ENCODE measurements around the gene EVI5L.

Gene EVI5L

DNA sequence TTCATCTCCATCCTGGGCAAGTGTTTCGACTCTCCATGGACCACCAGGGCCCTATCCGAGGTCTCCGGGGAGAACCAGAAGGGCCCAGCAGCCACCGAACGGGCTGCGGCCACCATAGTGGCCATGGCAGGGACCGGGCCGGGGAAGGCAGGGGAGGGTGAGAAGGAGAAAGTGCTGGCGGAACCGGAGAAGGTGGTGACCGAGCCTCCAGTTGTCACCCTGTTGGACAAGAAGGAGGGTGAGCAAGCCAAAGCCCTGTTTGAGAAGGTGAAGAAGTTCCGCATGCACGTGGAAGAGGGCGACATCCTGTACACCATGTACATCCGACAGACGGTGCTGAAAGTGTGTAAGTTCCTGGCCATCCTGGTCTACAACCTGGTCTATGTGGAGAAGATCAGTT, 68.9 kb downstream of the EVI5L start:
- H3K4me3 ChIP-seq (ENCODE audit: low read length, poor library complexity, severe bottlenecking): no peak overlapping the region
- H3K79me2 ChIP-seq (ENCODE audit: insufficient read depth, low read length): peaks cover 9% of the 10 kb centered on the region
- no peak overlapping the region for H2AFZ ChIP-seq (ENCODE audit: low read length)
- no peaks in the 10 kb centered on the region for H3F3A ChIP-seq (ENCODE audit: low read depth)
- no peaks in the 10 kb centered on the region for H3K9me2 ChIP-seq (replicated peaks; ENCODE audit: low read depth, low read length)
- no peaks in the 10 kb centered on the region for H3K27me3 ChIP-seq (ENCODE audit: insufficient read depth, low read length, poor library complexity, severe bottlenecking)
- peaks cover under 1% of the 10 kb centered on the region for H4K20me1 ChIP-seq (ENCODE audit: insufficient read depth, low read length, poor library complexity, severe bottlenecking)
- TF ChIP-seq EZH2phosphoT487 (IDR thresholded peaks at IDR 0.05; ENCODE audit: borderline replicate concordance): no peak
- TF ChIP-seq, protein P1, sequence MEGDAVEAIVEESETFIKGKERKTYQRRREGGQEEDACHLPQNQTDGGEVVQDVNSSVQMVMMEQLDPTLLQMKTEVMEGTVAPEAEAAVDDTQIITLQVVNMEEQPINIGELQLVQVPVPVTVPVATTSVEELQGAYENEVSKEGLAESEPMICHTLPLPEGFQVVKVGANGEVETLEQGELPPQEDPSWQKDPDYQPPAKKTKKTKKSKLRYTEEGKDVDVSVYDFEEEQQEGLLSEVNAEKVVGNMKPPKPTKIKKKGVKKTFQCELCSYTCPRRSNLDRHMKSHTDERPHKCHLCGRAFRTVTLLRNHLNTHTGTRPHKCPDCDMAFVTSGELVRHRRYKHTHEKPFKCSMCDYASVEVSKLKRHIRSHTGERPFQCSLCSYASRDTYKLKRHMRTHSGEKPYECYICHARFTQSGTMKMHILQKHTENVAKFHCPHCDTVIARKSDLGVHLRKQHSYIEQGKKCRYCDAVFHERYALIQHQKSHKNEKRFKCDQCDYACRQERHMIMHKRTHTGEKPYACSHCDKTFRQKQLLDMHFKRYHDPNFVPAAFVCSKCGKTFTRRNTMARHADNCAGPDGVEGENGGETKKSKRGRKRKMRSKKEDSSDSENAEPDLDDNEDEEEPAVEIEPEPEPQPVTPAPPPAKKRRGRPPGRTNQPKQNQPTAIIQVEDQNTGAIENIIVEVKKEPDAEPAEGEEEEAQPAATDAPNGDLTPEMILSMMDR (conservative IDR thresholded peaks at IDR 0.05; ENCODE audit: low read length): no peak
- no peaks in the 10 kb centered on the region for H3K9me3 ChIP-seq (ENCODE audit: insufficient read depth, low read depth, low read length)
- H3K9ac ChIP-seq (ENCODE audit: low read depth, low read length, poor library complexity, severe bottlenecking): no peak overlapping the region
- no peaks in the 10 kb centered on the region for H3K36me3 ChIP-seq (ENCODE audit: insufficient read depth, low read length)
- peaks cover 6% of the 10 kb centered on the region for H3K4me1 ChIP-seq (ENCODE audit: insufficient read depth, low read length, poor library complexity, severe bottlenecking)
- no peak overlapping the region for H3K4me2 ChIP-seq (ENCODE audit: low read depth, low read length, poor library complexity, severe bottlenecking)

DNA sequence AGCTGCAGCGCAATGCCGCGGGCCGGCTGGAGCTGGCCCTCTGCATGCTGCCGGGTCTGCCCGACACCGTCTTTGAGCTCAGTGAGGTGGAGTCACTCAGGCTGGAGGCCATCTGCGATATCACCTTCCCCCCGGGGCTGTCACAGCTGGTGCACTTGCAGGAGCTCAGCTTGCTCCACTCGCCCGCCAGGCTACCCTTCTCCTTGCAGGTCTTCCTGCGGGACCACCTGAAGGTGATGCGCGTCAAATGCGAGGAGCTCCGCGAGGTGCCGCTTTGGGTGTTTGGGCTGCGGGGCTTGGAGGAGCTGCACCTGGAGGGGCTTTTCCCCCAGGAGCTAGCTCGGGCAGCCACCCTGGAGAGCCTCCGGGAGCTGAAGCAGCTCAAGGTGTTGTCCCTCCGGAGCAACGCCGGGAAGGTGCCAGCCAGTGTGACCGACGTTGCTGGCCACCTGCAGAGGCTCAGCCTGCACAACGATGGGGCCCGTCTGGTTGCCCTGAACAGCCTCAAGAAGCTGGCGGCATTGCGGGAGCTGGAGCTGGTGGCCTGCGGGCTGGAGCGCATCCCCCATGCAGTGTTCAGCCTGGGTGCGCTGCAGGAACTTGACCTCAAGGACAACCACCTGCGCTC, 69.8 kb downstream of the EVI5L start:
- H2AFZ ChIP-seq (ENCODE audit: low read length): no peak overlapping the region
- no peaks in the 10 kb centered on the region for H3K27me3 ChIP-seq (ENCODE audit: insufficient read depth, low read length, poor library complexity, severe bottlenecking)
- H3K4me3 ChIP-seq (ENCODE audit: low read length, poor library complexity, severe bottlenecking): no peak overlapping the region
- peaks cover 18% of the 10 kb centered on the region for H3K79me2 ChIP-seq (ENCODE audit: insufficient read depth, low read length)
- H3K36me3 ChIP-seq (ENCODE audit: insufficient read depth, low read length): no peaks in the 10 kb centered on the region
- TF ChIP-seq EZH2phosphoT487 (IDR thresholded peaks at IDR 0.05; ENCODE audit: borderline replicate concordance): no peak
- TF ChIP-seq, protein P1 (conservative IDR thresholded peaks at IDR 0.05; ENCODE audit: low read length): no peak
- H3K9me3 ChIP-seq (ENCODE audit: insufficient read depth, low read depth, low read length): no peaks in the 10 kb centered on the region
- H3K4me1 ChIP-seq (ENCODE audit: insufficient read depth, low read length, poor library complexity, severe bottlenecking): peaks cover 10% of the 10 kb centered on the region
- H3F3A ChIP-seq (ENCODE audit: low read depth): no peaks in the 10 kb centered on the region
- peaks cover 9% of the 10 kb centered on the region for H4K20me1 ChIP-seq (ENCODE audit: insufficient read depth, low read length, poor library complexity, severe bottlenecking)
- no peak overlapping the region for H3K4me2 ChIP-seq (ENCODE audit: low read depth, low read length, poor library complexity, severe bottlenecking)
- H3K9ac ChIP-seq (ENCODE audit: low read depth, low read length, poor library complexity, severe bottlenecking): no peak overlapping the region
- H3K9me2 ChIP-seq (replicated peaks; ENCODE audit: low read depth, low read length): no peaks in the 10 kb centered on the region

DNA sequence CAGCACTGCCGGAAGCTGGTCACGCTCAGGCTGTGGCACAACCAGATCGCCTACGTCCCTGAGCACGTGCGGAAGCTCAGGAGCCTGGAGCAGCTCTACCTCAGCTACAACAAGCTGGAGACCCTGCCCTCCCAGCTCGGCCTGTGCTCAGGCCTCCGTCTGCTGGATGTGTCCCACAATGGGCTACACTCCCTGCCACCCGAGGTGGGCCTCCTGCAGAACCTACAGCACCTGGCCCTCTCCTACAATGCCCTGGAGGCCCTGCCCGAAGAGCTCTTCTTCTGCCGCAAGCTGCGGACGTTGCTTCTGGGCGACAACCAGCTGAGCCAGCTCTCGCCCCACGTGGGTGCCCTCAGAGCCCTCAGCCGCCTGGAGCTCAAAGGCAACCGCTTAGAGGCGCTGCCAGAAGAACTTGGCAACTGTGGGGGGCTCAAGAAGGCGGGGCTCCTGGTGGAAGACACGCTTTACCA, 70.4 kb downstream of the EVI5L start:
- no peaks in the 10 kb centered on the region for H3K27me3 ChIP-seq (ENCODE audit: insufficient read depth, low read length, poor library complexity, severe bottlenecking)
- peaks cover 16% of the 10 kb centered on the region for H3K4me1 ChIP-seq (ENCODE audit: insufficient read depth, low read length, poor library complexity, severe bottlenecking)
- no peak overlapping the region for H2AFZ ChIP-seq (ENCODE audit: low read length)
- H3K9ac ChIP-seq (ENCODE audit: low read depth, low read length, poor library complexity, severe bottlenecking): no peak overlapping the region
- H3F3A ChIP-seq (ENCODE audit: low read depth): no peaks in the 10 kb centered on the region
- H3K4me3 ChIP-seq (ENCODE audit: low read length, poor library complexity, severe bottlenecking): no peak overlapping the region
- peaks cover 23% of the 10 kb centered on the region for H3K79me2 ChIP-seq (ENCODE audit: insufficient read depth, low read length)
- no peaks in the 10 kb centered on the region for H3K9me3 ChIP-seq (ENCODE audit: insufficient read depth, low read depth, low read length)
- TF ChIP-seq, protein P1 (conservative IDR thresholded peaks at IDR 0.05; ENCODE audit: low read length): no peak
- TF ChIP-seq EZH2phosphoT487 (IDR thresholded peaks at IDR 0.05; ENCODE audit: borderline replicate concordance): no peak
- no peak overlapping the region for H3K4me2 ChIP-seq (ENCODE audit: low read depth, low read length, poor library complexity, severe bottlenecking)
- no peaks in the 10 kb centered on the region for H3K9me2 ChIP-seq (replicated peaks; ENCODE audit: low read depth, low read length)
- H4K20me1 ChIP-seq (ENCODE audit: insufficient read depth, low read length, poor library complexity, severe bottlenecking): peaks cover 15% of the 10 kb centered on the region
- H3K36me3 ChIP-seq (ENCODE audit: insufficient read depth, low read length): no peaks in the 10 kb centered on the region
